HCT116 (cell line): ENCODE measurements around the gene GSG1L. TPM values are rescaled to one million over a fixed set of nuclear protein-coding genes. Genes with fewer than 3 reads are reported as not detected.

Experiments
- ATAC-seq: fragments of 200-7000 bp; cut with Tn5 transposase; 2 replicates; pipeline ENCODE4 v1.9.1; 2020; ENCODE audit warnings: mild to moderate bottlenecking, moderate library complexity
- BruUV-seq: library from RNA; stranded (reverse); fragments of 400-500 nt; replicated peaks from 2 replicates; lab custom pipeline; 2021; lab: Mats Ljungman, UMichigan
- CTCF ChIA-PET: fragments of 300-600 bp; sonication (Branson Sonifier 250); formaldehyde crosslinking; loops from one replicate; lab custom pipeline; 2021; ENCODE audit warnings: antibody characterized with exemption; lab: Charles Lee
- POLR2A ChIA-PET: fragments of 300-600, 350-600 bp; sonication (Branson Sonifier 250); formaldehyde crosslinking; loops from one replicate; lab custom pipeline; 2021; ENCODE audit warnings: antibody characterized with exemption; lab: Charles Lee
- RAD21 ChIA-PET, 2 experiments: fragments of 300-600 bp; sonication (Branson Sonifier 250); formaldehyde crosslinking; loops; one replicate each; lab custom pipeline; 2023; ENCODE audit warnings: low total read pairs in 2 of 2; ENCODE audit not compliant: uncharacterized antibody in 2 of 2, unreplicated experiment in 2 of 2, low non-redundant PET in 1 of 2; lab: Charles Lee
- DNase-seq: peaks from one replicate; pipeline ENCODE4 v3.0.0-alpha.2; 2010; ENCODE audit warnings: low read depth, low spot score
- H2AFZ ChIP-seq: fragments of 200-600 bp; shearing (Covaris generic), sonication (generic); 2 replicates; pipeline ENCODE4 v1.6.1; 2017; ENCODE audit warnings: low read depth, mixed run types, mixed read lengths, antibody characterized with exemption, low read length; ENCODE audit not compliant: poor library complexity, severe bottlenecking
- H3K27ac ChIP-seq: 2 replicates; pipeline ENCODE4 v1.5.1; 2012; ENCODE audit warnings: low read depth, low read length
- H3K27me3 ChIP-seq: fragments of 200-600 bp; sonication (generic); 2 replicates; pipeline ENCODE4 v1.6.1; 2016; ENCODE audit warnings: mixed run types, low read length, mixed read lengths; ENCODE audit not compliant: insufficient read depth
- H3K36me3 ChIP-seq, 2 experiments: fragments of 200-500 bp in 1 of 2; fragments of 200-600 bp in 1 of 2; sonication (Bioruptor generic) in 1 of 2; sonication (generic) in 1 of 2; 2 replicates each; pipeline versions ENCODE4 v1.5.1 to v1.6.1; 2014 to 2016; ENCODE audit warnings: low read length in 2 of 2, inconsistent platforms in 1 of 2, mixed read lengths in 1 of 2, mixed run types in 1 of 2; ENCODE audit not compliant: insufficient read depth in 2 of 2, control insufficient read depth in 1 of 2
- H3K4me1 ChIP-seq, 2 experiments: fragments of 200-600 bp in 1 of 2; sonication (generic) in 1 of 2; 2 replicates each; pipeline versions ENCODE4 v1.5.1 to v1.6.1; 2012 to 2017; ENCODE audit warnings: low read length in 2 of 2, inconsistent platforms in 1 of 2, mild to moderate bottlenecking in 1 of 2, mixed read lengths in 1 of 2, mixed run types in 1 of 2, moderate library complexity in 1 of 2; ENCODE audit not compliant: insufficient read depth in 2 of 2, control insufficient read depth in 1 of 2
- H3K4me2 ChIP-seq: fragments of 200-600 bp; sonication (generic); 2 replicates; pipeline ENCODE4 v1.6.1; 2017; ENCODE audit warnings: mixed run types, low read length, mixed read lengths
- H3K4me3 ChIP-seq, 2 experiments: fragments of 200-600 bp in 1 of 2; sonication (generic) in 1 of 2; replicated peaks in 1 of 2; 2 replicates each; pipeline ENCODE4 v1.5.1; 2011 to 2016; ENCODE audit warnings: low read length in 2 of 2, control low read depth in 1 of 2, low read depth in 1 of 2, mild to moderate bottlenecking in 1 of 2, mixed read lengths in 1 of 2, mixed run types in 1 of 2
- H3K79me2 ChIP-seq: fragments of 200-600 bp; sonication (generic); 2 replicates; pipeline ENCODE4 v1.6.1; 2017; ENCODE audit warnings: mild to moderate bottlenecking, mixed run types, low read length, moderate library complexity, mixed read lengths; ENCODE audit not compliant: insufficient read depth
- H3K9ac ChIP-seq: fragments of 200-600 bp; sonication (generic); 2 replicates; pipeline ENCODE4 v1.6.1; 2016; ENCODE audit warnings: low read length, mixed read lengths
- H3K9me2 ChIP-seq: fragments of 200-600 bp; sonication (generic), shearing (Covaris generic); 2 replicates; pipeline ENCODE4 v1.6.1; 2017; ENCODE audit warnings: mixed run types, mild to moderate bottlenecking, moderate library complexity; ENCODE audit not compliant: insufficient read depth
- H3K9me3 ChIP-seq, 2 experiments: fragments of 200-500 bp in 1 of 2; fragments of 200-600 bp in 1 of 2; sonication (Bioruptor generic) in 1 of 2; sonication (generic) in 1 of 2; 2 replicates each; pipeline ENCODE4 v1.6.1; 2014 to 2017; ENCODE audit warnings: low read length in 2 of 2, mixed read lengths in 2 of 2, inconsistent platforms in 1 of 2, low read depth in 1 of 2, mild to moderate bottlenecking in 1 of 2, mixed run types in 1 of 2, moderate library complexity in 1 of 2; ENCODE audit not compliant: control insufficient read depth in 1 of 2, insufficient read depth in 1 of 2
- H4K20me1 ChIP-seq: fragments of 200-600 bp; sonication (generic), shearing (Covaris generic); 2 replicates; pipeline ENCODE4 v1.6.1; 2017; ENCODE audit warnings: mixed run types, mild to moderate bottlenecking, moderate library complexity; ENCODE audit not compliant: insufficient read depth
- CEBPB ChIP-seq: IDR thresholded peaks from 2 replicates; pipeline ENCODE4 v1.6.1; 2012; ENCODE audit warnings: low read depth
- FOSL1 ChIP-seq: IDR thresholded peaks from 2 replicates; pipeline ENCODE4 v1.6.1; 2012; ENCODE audit warnings: low read depth
- JUND ChIP-seq: IDR thresholded peaks from 2 replicates; pipeline ENCODE4 v1.6.1; 2012
- MAX ChIP-seq: IDR thresholded peaks from 2 replicates; pipeline ENCODE4 v1.6.1; 2012
- POLR2AphosphoS5 ChIP-seq: IDR thresholded peaks from 2 replicates; pipeline ENCODE4 v1.6.1; 2011; ENCODE audit warnings: mild to moderate bottlenecking, low read depth, low read length, moderate library complexity
- SIN3A ChIP-seq: IDR thresholded peaks from 2 replicates; pipeline ENCODE4 v1.6.1; 2012; ENCODE audit warnings: low read depth
- TCF7L2 ChIP-seq: IDR thresholded peaks from 2 replicates; pipeline ENCODE4 v1.7.0; 2011; ENCODE audit warnings: borderline replicate concordance, inconsistent platforms; ENCODE audit not compliant: insufficient read depth, insufficient read length; ENCODE audit errors: extremely low read depth
- YY1 ChIP-seq: IDR thresholded peaks from 2 replicates; pipeline ENCODE4 v1.6.1; 2011; ENCODE audit warnings: low read length, low read depth, moderate library complexity, mild to moderate bottlenecking; ENCODE audit not compliant: insufficient replicate concordance; ENCODE audit errors: extremely low read depth
- ZBTB33 ChIP-seq: IDR thresholded peaks from 2 replicates; pipeline ENCODE4 v1.6.1; 2011; ENCODE audit warnings: mild to moderate bottlenecking, low read length, moderate library complexity; ENCODE audit not compliant: insufficient replicate concordance; ENCODE audit errors: extremely low read depth
- ZNF274 ChIP-seq: fragments of 200-500 bp; sonication (Bioruptor generic); IDR thresholded peaks from 2 replicates; pipeline ENCODE4 v1.6.1; 2014; ENCODE audit warnings: mild to moderate bottlenecking, low read depth, low read length, inconsistent platforms
- intact Hi-C: fragments of 100-400 bp; cut with micrococcal nuclease; formaldehyde crosslinking; loops from 2 replicates; pipeline ENCODE4 v1.10.0; 2022
- total RNA-seq: library from RNA; stranded (reverse); gene quantifications from one replicate; pipeline ENCODE4 v1.2.1, GENCODE V29; 2021; ENCODE audit not compliant: unreplicated experiment

The GSG1L gene
- total RNA-seq, 1 experiment from 2014 or later: not detected

- intact Hi-C loops: no loop called here
- ChIA-PET RAD21 (no interaction called here), CTCF (no interaction called here)
Measured at GRCh38 chr16:28112908-28113307, 49.4 kb upstream of the GSG1L start.

More at GRCh38 chr16:28112908-28113307, 49.4 kb upstream of the GSG1L start:
- Histone ChIP-seq H3K27me3 (no peaks in the 10 kb centered on the region), H3K9ac (no peak overlapping the region), H3K9me3 (no peaks in the 10 kb centered on the region), H3K36me3 (peaks cover 53 to 71% of the 10 kb centered on the region in 2 experiments; a peak in 3 of 4 replicates), H3K4me1 (no peaks in the 10 kb centered on the region), H3K27ac (no peak overlapping the region), H3K4me3 (no peak overlapping the region), H3K79me2 (peaks cover 44% of the 10 kb centered on the region), H3K9me2 (no peaks in the 10 kb centered on the region), H4K20me1 (no peaks in the 10 kb centered on the region), H2AFZ (no peak overlapping the region), H3K4me2 (no peak overlapping the region)
- no peak for ATAC-seq
- BruUV-seq: no TSS peak
- DNase-seq: no peak
- POLR2A ChIA-PET: no interaction called here
- no peak for TF ChIP-seq POLR2AphosphoS5
- no peak for TF ChIP-seq JUND
- TF ChIP-seq YY1: no peak
- TF ChIP-seq ZNF274: no peak
- no peak for TF ChIP-seq TCF7L2
- no peak for TF ChIP-seq CEBPB
- TF ChIP-seq MAX: no peak
- TF ChIP-seq SIN3A: no peak
- no peak for TF ChIP-seq ZBTB33
- TF ChIP-seq FOSL1: no peak
